Endothelial cell (in vitro differentiated cells): ENCODE measurements around the gene FGF23. TPM values are rescaled to one million over a fixed set of nuclear protein-coding genes. Genes with fewer than 3 reads are reported as not detected.
A peak's percentile ranks its signal among the peaks of the same experiment; 100 is the strongest.

Experiments
- DNase-seq: peaks from one replicate; pipeline ENCODE4 v3.0.0; 2021; ENCODE audit warnings: low spot score
- H3K27ac Mint-ChIP-seq: one replicate; pipeline ENCODE4 v1.8.0; 2021; ENCODE audit warnings: mixed read lengths, inconsistent platforms; ENCODE audit not compliant: unreplicated experiment
- H3K27me3 Mint-ChIP-seq: one replicate; pipeline ENCODE4 v1.8.0; 2021; ENCODE audit warnings: mild to moderate bottlenecking, moderate library complexity, mixed read lengths, inconsistent platforms; ENCODE audit not compliant: unreplicated experiment
- H3K36me3 Mint-ChIP-seq: one replicate; pipeline ENCODE4 v1.8.0; 2021; ENCODE audit warnings: mild to moderate bottlenecking, low read depth, mixed read lengths, inconsistent platforms; ENCODE audit not compliant: unreplicated experiment
- H3K4me1 Mint-ChIP-seq: one replicate; pipeline ENCODE4 v1.8.0; 2021; ENCODE audit warnings: mild to moderate bottlenecking, mixed read lengths, inconsistent platforms; ENCODE audit not compliant: unreplicated experiment
- H3K4me3 Mint-ChIP-seq: one replicate; pipeline ENCODE4 v1.8.0; 2021; ENCODE audit warnings: mild to moderate bottlenecking, mixed read lengths, inconsistent platforms; ENCODE audit not compliant: unreplicated experiment
- H3K9me3 Mint-ChIP-seq: one replicate; pipeline ENCODE4 v1.8.0; 2021; ENCODE audit warnings: mixed read lengths, inconsistent platforms; ENCODE audit not compliant: unreplicated experiment
- total RNA-seq: library from RNA; stranded (reverse); fragmentation: NEBNext Ultra II Directional; extraction: Animal tissue kit (Norgen Biotek cat#: 25700); gene quantifications from one replicate; pipeline ENCODE4 v1.2.1, GENCODE V29; 2021; ENCODE audit not compliant: unreplicated experiment
- TF ChIP-seq, protein P1 (sequence below): fragments of 200-600 bp; sonication (generic); IDR thresholded peaks from one replicate; pipeline ENCODE4 v1.5.0; 2021; ENCODE audit warnings: antibody characterized with exemption; ENCODE audit not compliant: unreplicated experiment

FGF23 gene
- total RNA-seq, 1 donor from 2014 or later, result not detected

DNA sequence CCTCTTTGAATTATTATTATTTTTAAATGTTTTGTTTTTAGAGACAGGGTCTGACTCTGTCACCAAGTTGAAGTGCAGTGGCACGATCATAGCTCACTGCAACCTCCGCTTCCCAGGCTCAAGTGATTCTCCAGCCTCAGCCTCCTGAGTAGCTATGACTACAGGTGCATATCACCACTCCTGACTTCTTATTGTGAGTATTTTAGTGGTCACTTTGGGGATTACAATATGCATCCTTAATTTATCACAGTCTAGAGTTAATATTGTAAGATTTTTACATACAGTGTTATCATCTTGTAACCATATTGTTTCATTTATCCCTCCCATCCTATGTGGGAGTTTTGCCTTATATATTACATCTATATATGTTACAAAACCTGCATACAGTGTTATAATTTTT is 13.4 kb downstream of the FGF23 start:
- TF ChIP-seq, protein P1, sequence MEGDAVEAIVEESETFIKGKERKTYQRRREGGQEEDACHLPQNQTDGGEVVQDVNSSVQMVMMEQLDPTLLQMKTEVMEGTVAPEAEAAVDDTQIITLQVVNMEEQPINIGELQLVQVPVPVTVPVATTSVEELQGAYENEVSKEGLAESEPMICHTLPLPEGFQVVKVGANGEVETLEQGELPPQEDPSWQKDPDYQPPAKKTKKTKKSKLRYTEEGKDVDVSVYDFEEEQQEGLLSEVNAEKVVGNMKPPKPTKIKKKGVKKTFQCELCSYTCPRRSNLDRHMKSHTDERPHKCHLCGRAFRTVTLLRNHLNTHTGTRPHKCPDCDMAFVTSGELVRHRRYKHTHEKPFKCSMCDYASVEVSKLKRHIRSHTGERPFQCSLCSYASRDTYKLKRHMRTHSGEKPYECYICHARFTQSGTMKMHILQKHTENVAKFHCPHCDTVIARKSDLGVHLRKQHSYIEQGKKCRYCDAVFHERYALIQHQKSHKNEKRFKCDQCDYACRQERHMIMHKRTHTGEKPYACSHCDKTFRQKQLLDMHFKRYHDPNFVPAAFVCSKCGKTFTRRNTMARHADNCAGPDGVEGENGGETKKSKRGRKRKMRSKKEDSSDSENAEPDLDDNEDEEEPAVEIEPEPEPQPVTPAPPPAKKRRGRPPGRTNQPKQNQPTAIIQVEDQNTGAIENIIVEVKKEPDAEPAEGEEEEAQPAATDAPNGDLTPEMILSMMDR, result no peak
- H3K27ac Mint-ChIP-seq, result no peak overlapping the region
- H3K4me3 Mint-ChIP-seq, result no peak overlapping the region
- H3K36me3 Mint-ChIP-seq, result no peaks in the 10 kb centered on the region
- no peak for DNase-seq
- H3K27me3 Mint-ChIP-seq, result peaks cover 1% of the 10 kb centered on the region
- no peaks in the 10 kb centered on the region for H3K9me3 Mint-ChIP-seq
- H3K4me1 Mint-ChIP-seq, result no peaks in the 10 kb centered on the region

DNA sequence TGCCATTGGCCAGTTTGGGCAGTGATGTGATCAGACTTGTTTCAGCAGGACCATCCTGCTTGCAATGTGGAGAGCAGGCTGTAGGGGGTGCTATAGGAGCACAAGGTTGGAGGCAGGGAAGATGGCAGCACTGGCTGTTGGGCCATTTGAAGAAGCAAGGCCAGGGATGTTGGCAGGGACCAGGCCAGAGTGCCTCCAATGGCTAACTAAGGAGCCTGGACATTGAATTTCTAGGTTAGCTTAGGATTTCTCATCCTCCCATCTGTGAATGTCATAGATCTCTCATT is 23.5 kb downstream of the FGF23 start:
- no peak overlapping the region for H3K4me3 Mint-ChIP-seq
- DNase-seq, result peak; percentile 70
- H3K27me3 Mint-ChIP-seq, result peaks cover 2% of the 10 kb centered on the region
- H3K9me3 Mint-ChIP-seq, result no peaks in the 10 kb centered on the region
- peaks cover 11% of the 10 kb centered on the region for H3K36me3 Mint-ChIP-seq
- H3K27ac Mint-ChIP-seq, result no peak overlapping the region
- TF ChIP-seq, protein P1, result peak; percentile 66
- no peaks in the 10 kb centered on the region for H3K4me1 Mint-ChIP-seq

DNA sequence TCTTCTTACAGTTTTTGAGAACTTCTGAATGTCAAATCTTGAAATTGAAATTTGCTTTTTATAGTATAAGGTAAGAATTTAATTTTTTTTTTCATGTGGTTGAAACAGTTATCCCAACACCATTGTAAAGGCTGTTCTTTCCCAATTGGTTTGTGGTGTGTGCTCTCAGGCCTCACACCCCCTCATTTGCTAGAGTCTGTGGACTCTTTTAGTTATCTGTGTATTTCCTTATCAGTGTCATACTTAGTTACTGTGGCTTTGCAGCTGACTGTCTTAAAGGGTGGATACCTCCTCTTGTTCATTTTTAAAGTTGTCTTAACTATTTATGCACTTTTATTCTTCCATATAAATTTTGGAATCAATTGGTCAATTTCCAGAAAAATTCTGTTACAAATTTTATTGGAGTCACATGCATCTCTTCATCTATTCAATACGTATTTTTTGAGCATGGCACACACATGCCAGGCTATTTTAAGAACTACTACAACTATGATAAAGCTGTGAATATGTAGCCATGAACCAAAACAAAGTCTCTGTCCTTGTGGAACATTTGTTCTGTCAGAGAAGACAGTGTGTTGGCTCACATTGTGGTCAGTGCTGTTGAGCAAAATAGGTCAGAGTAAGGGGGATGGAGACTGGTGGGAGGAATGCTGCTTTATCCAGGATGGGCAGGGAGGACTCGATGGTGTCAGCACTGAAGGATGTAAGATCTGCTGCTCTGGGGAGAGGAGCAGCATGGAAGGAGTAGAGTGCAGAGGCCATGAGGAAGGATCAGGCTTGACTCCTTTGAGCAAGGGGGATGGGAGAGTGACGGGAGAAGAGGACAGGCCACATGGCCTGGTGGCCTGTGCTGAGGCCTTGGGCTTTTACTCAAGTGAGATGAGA is 24.1 kb downstream of the FGF23 start:
- Mint-ChIP-seq H3K4me1 (no peaks in the 10 kb centered on the region), H3K27ac (no peak overlapping the region), H3K36me3 (peaks cover 14% of the 10 kb centered on the region), H3K27me3 (peaks cover 2% of the 10 kb centered on the region), H3K4me3 (no peak overlapping the region), H3K9me3 (no peaks in the 10 kb centered on the region)
- TF ChIP-seq, protein P1, result no peak
- DNase-seq, result no peak

GRCh38 chr12:4353785-4354208 is 25.7 kb downstream of the FGF23 start:
- H3K27me3 Mint-ChIP-seq, result peaks cover 2% of the 10 kb centered on the region
- no peak overlapping the region for H3K4me3 Mint-ChIP-seq
- H3K4me1 Mint-ChIP-seq, result no peaks in the 10 kb centered on the region
- peaks cover 14% of the 10 kb centered on the region for H3K36me3 Mint-ChIP-seq
- TF ChIP-seq, protein P1, result no peak
- DNase-seq, result no peak
- no peak overlapping the region for H3K27ac Mint-ChIP-seq
- H3K9me3 Mint-ChIP-seq, result no peaks in the 10 kb centered on the region

- Mint-ChIP-seq H3K36me3 (peaks cover 42% of the 10 kb centered on the region), H3K27ac (no peak overlapping the region), H3K9me3 (peaks cover 6% of the 10 kb centered on the region), H3K4me1 (no peaks in the 10 kb centered on the region), H3K27me3 (peaks cover 1% of the 10 kb centered on the region), H3K4me3 (peak overlapping the region; percentile 9)
- DNase-seq, result no peak
- TF ChIP-seq, protein P1, result no peak
Observed at GRCh38 chr12:4346931-4347330, 32.6 kb downstream of the FGF23 start.
